Transverse colon (tissue), 4 donors: ENCODE measurements around the gene STK4. TPM values are rescaled to one million over a fixed set of nuclear protein-coding genes. Genes with fewer than 3 reads are reported as not detected.
A peak's percentile ranks its signal among the peaks of the same experiment; 100 is the strongest.

Source experiments
- DNase-seq: peaks from one replicate; pipeline ENCODE4 v3.0.0-alpha.2; 2019
- H3K27ac ChIP-seq, 4 donors: fragments of 200-600 bp; sonication (generic); 2 replicates each; pipeline ENCODE4 v1.5.1; 2016 to 2018; ENCODE audit warnings: inconsistent platforms in 4 of 4
- H3K27me3 ChIP-seq: fragments of 200-600 bp; sonication (generic); 2 replicates; pipeline ENCODE4 v1.5.1; 2017; ENCODE audit warnings: inconsistent platforms
- H3K36me3 ChIP-seq, 4 donors: fragments of 200-600 bp; sonication (generic); 2 replicates each; pipeline ENCODE4 v1.5.1; 2017 to 2019; ENCODE audit warnings: inconsistent platforms in 4 of 4
- H3K4me1 ChIP-seq, 4 donors: fragments of 200-600 bp; sonication (generic); 2 replicates each; pipeline ENCODE4 v1.5.1; 2017 to 2020; ENCODE audit warnings: inconsistent platforms in 4 of 4
- H3K4me3 ChIP-seq, 4 donors: fragments of 200-600 bp; sonication (generic); 1 replicate in 1 of 4; 2 replicates in 3 of 4; pipeline versions ENCODE4 v1.5.1 to v1.6.1; 2017 to 2019; ENCODE audit warnings: inconsistent platforms in 4 of 4
- H3K9me3 ChIP-seq, 2 donors: fragments of 200-600 bp; sonication (generic); 2 replicates each; pipeline ENCODE4 v1.5.1; 2017 to 2019; ENCODE audit warnings: inconsistent platforms in 2 of 2
- CTCF ChIP-seq, 5 experiments: fragments of 200-600 bp in 3 of 5; fragments of 450-650 bp in 2 of 5; sonication (generic) in 3 of 5; IDR thresholded peaks; 1 replicate in 2 of 5; 2 replicates in 3 of 5; pipeline ENCODE4 v1.5.1; 2016 to 2017; ENCODE audit warnings: antibody characterized with exemption in 5 of 5, inconsistent platforms in 3 of 5, mild to moderate bottlenecking in 2 of 5, moderate library complexity in 1 of 5
- EP300 ChIP-seq: sonication (generic); formaldehyde crosslinking; IDR thresholded peaks from one replicate; pipeline ENCODE4 v1.6.1; 2017; ENCODE audit warnings: antibody characterized with exemption, low read depth
- POLR2A ChIP-seq: fragments of 450-650 bp; IDR thresholded peaks from one replicate; pipeline ENCODE4 v1.6.1; 2016; ENCODE audit warnings: antibody characterized with exemption, mild to moderate bottlenecking, moderate library complexity
- POLR2AphosphoS5 ChIP-seq, 3 donors: sonication (generic); formaldehyde crosslinking; IDR thresholded peaks; one replicate each; pipeline ENCODE4 v1.6.1; 2016; ENCODE audit warnings: antibody characterized with exemption in 3 of 3
- WGBS, 2 donors: methylation state at CpG; one replicate each; pipeline ENCODE4 v1.1.5; 2018; ENCODE audit warnings: low coverage in 1 of 2; 5-methylcytosine and 5-hydroxymethylcytosine counted together
- in situ Hi-C, 4 donors: fragments of 200-750 bp; cut with MboI; loops; one replicate each; pipeline versions ENCODE4 v1.15.0 to v1.15.1; 2017; ENCODE audit warnings: low sequenced_read_pairs in 3 of 4, low pct_ligation_motif_present in 1 of 4, low pct_unique_long_range_greater_than_20kb in 1 of 4
- intact Hi-C: fragments of 100-400 bp; cut with DNase I; formaldehyde crosslinking; loops from one replicate; pipeline ENCODE4 v1.15.1; 2023; ENCODE audit warnings: low total_unique reads
- total RNA-seq, 4 donors: library from RNA; depleted of rRNA; stranded (reverse); fragments of >200 nt; gene quantifications; one replicate each; pipeline ENCODE4 v1.1.0, GENCODE V29; 2016

The STK4 gene
- total RNA-seq, 4 donors from 2014 or later: 30.3 to 78.1 (median 38.3) TPM

- Histone ChIP-seq H3K27me3 (no peaks in the 10 kb centered on the region), H3K9me3 (no peaks in the 10 kb centered on the region), H3K4me3 (no peak overlapping the region), H3K4me1 (peaks cover 5 to 24% (median 14%) of the 10 kb centered on the region in 4 donors), H3K27ac (no peak overlapping the region), H3K36me3 (peaks cover 0 to 18% (median 8%) of the 10 kb centered on the region in 4 donors)
- 94 to 98% methylated on average over 6 to 8 of the region's 8 CpGs for WGBS, 2 donors
- no peak for DNase-seq
- intact Hi-C loops: no loop called here
- in situ Hi-C loops: no loop called here
- no peak for TF ChIP-seq EP300
- TF ChIP-seq CTCF (IDR thresholded peaks at IDR 0.05): no peak
- no peak for TF ChIP-seq POLR2A
- TF ChIP-seq POLR2AphosphoS5 (IDR thresholded peaks at IDR 0.05): no peak
These were observed 8.0 kb upstream of the STK4 start for GRCh38 chr20:44958276-44958675.

- in situ Hi-C loops (no loop called here), intact Hi-C loops (no loop called here)
- no peaks in the 10 kb centered on the region for H3K9me3 ChIP-seq
- no peak for DNase-seq
- H3K4me3 ChIP-seq: peak overlapping the region in 3 of 4 donors; percentile 55 to 85 (median 73)
- H3K36me3 ChIP-seq: peaks cover 0 to 13% (median 4%) of the 10 kb centered on the region in 4 donors
- peaks cover 5 to 24% (median 14%) of the 10 kb centered on the region in 4 donors for H3K4me1 ChIP-seq
- no peaks in the 10 kb centered on the region for H3K27me3 ChIP-seq
- WGBS, 2 donors: 26 to 29% methylated on average over 8 of the region's 8 CpGs
- TF ChIP-seq CTCF (IDR thresholded peaks at IDR 0.05) (no peak), POLR2AphosphoS5 (IDR thresholded peaks at IDR 0.05) (no peak), POLR2A (no peak), EP300 (no peak)
- peak overlapping the region; percentile 79 to 89 (median 85) for H3K27ac ChIP-seq
These were observed 7.2 kb upstream of the STK4 start for GRCh38 chr20:44959082-44959637.

GRCh38 chr20:44959638-44960102 is 6.6 kb upstream of the STK4 start:
- H3K27me3 ChIP-seq: no peaks in the 10 kb centered on the region
- in situ Hi-C loops: no loop called here
- H3K4me1 ChIP-seq: peaks cover 5 to 24% (median 14%) of the 10 kb centered on the region in 4 donors
- H3K9me3 ChIP-seq: no peaks in the 10 kb centered on the region
- peak; percentile 23 for DNase-seq
- H3K27ac ChIP-seq: peak overlapping the region; percentile 79 to 89 (median 85)
- intact Hi-C loops: no loop called here
- H3K36me3 ChIP-seq: peaks cover 0 to 10% (median 4%) of the 10 kb centered on the region in 4 donors
- TF ChIP-seq EP300: no peak
- no peak for TF ChIP-seq POLR2AphosphoS5 (IDR thresholded peaks at IDR 0.05)
- no peak for TF ChIP-seq POLR2A
- WGBS, 2 donors: 6 to 18% methylated on average over 5 to 13 of the region's 13 CpGs
- peak overlapping the region; percentile 55 to 85 (median 77) for H3K4me3 ChIP-seq

GRCh38 chr20:44960103-44960852 is 6.0 kb upstream of the STK4 start, which contains the start of gene TOMM34:
TSS of gene TOMM34 (minus strand) at chr20:44960397. CDS start at chr20:44960333, 64 bp downstream.
- 0 to 1% methylated on average over 1 to 20 of the region's 60 CpGs for WGBS, 2 donors
- peak within 1 kb of the TSS; percentile 79 to 89 (median 85) for H3K27ac ChIP-seq
- DNase-seq: peak; percentile 97
- H3K9me3 ChIP-seq: no peaks in the 10 kb centered on the region
- H3K27me3 ChIP-seq: no peaks in the 10 kb centered on the region
- intact Hi-C loops: no loop called here
- TF ChIP-seq POLR2AphosphoS5 (IDR thresholded peaks at IDR 0.05) (peak; percentile 76 to 90 (median 88)), EP300 (no peak), CTCF (IDR thresholded peaks at IDR 0.05) (no peak), POLR2A (peak; percentile 73)
- peak within 1 kb of the TSS; percentile 55 to 85 (median 77) for H3K4me3 ChIP-seq
- in situ Hi-C loops: no loop called here
- peaks cover 5 to 24% (median 14%) of the 10 kb centered on the region in 4 donors for H3K4me1 ChIP-seq
- H3K36me3 ChIP-seq: peaks cover 0 to 4% (median 1%) of the 10 kb centered on the region in 4 donors
